ENCODE data around the gene NLK. TPM values are rescaled to one million over a fixed set of nuclear protein-coding genes. Genes with fewer than 3 reads are reported as not detected.
"Not testable (repeated sequence)": the region's sequence is repeated elsewhere in the genome, so short reads cannot be mapped to it uniquely, and the experiment has no call there.

Gene NLK
- total RNA-seq, 4 donors from 2014 or later: 24.7 to 37.5 (median 32.4) TPM

DNA sequence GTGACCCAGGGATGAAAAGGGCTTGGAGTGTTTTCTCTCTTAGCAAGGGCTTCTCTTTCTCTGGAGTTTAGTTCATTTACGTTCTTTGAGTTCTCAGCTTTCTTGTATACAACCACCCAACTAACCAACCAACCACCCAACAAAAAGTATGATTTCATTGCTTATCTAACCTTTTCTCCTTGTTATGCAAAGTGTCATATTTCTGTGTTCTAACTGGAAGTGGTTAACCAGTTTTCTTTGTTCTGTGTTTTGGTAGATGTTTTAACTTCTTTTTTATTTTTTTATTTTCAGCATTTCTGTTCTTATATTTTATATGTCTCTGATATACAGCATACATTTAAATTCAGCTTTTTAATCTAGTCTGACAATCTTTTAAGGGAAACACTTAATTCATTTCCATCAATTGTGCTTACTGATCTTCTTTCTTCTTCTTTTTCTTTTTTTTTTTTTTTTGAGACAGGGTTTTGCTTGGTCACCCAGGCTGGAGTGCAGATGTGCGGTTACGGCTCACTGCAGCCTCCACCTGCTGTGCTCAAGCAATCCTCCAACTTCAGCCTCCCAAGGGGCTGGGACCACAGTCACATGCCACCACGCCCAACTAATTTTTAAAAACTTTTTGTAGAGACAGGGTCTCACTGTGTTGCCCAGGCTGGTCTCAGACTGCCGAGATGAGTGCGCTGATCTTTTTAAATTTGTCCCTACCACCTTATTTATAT, 29.6 kb downstream of the NLK start:
- H3K36me3 ChIP-seq: peaks cover 0 to 30% (median 0%) of the 10 kb centered on the region in 3 donors
- H3K4me3 ChIP-seq: no peak overlapping the region
- no peaks in the 10 kb centered on the region for H3K4me1 ChIP-seq
- 93 to 95% methylated on average over 6 of the region's 6 CpGs for WGBS, 2 donors
- DNase-seq (ENCODE audit: low spot score in 2 of 2): no peak
- TF ChIP-seq EP300 (IDR thresholded peaks at IDR 0.05) (no peak), POLR2A (IDR thresholded peaks at IDR 0.05) (no peak)
- TF ChIP-seq, protein P1, sequence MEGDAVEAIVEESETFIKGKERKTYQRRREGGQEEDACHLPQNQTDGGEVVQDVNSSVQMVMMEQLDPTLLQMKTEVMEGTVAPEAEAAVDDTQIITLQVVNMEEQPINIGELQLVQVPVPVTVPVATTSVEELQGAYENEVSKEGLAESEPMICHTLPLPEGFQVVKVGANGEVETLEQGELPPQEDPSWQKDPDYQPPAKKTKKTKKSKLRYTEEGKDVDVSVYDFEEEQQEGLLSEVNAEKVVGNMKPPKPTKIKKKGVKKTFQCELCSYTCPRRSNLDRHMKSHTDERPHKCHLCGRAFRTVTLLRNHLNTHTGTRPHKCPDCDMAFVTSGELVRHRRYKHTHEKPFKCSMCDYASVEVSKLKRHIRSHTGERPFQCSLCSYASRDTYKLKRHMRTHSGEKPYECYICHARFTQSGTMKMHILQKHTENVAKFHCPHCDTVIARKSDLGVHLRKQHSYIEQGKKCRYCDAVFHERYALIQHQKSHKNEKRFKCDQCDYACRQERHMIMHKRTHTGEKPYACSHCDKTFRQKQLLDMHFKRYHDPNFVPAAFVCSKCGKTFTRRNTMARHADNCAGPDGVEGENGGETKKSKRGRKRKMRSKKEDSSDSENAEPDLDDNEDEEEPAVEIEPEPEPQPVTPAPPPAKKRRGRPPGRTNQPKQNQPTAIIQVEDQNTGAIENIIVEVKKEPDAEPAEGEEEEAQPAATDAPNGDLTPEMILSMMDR (IDR thresholded peaks at IDR 0.05): no peak
- no peak overlapping the region for H3K27ac ChIP-seq
- H3K9me3 ChIP-seq: peaks cover 0 to 21% (median 0%) of the 10 kb centered on the region in 4 donors
- H3K27me3 ChIP-seq: no peaks in the 10 kb centered on the region

DNA sequence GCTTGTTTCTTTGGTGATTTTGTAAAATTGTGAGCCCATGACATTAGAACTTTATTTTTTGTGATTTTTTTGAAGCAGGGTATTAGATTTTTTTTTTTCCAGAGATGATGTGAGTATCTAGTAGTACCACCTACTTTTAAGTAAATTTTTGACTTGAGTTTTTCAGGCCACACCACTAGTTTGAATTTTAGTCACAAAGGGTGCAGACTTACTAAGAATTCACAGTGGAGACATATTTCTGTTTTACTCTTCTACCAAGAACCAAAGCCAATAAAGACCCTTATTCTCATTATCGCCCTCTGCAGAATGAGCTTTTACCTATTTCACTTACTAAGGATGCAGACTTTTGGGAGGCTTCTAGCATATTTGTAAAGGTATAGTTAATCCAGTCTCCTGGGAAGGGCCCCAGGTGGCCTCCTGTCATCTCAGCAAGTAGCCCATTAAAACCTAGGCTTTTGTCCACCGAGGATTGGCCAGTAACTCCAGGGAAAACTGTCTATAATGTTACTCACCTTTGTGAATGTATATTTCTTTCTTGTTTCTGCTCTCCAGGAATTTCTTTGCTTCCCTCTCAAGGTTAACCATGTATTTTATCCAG, 30.6 kb downstream of the NLK start:
- no peak for DNase-seq (ENCODE audit: low spot score in 2 of 2)
- 80 to 87% methylated on average over 2 of the region's 2 CpGs for WGBS, 2 donors
- Histone ChIP-seq H3K27me3 (no peaks in the 10 kb centered on the region), H3K27ac (no peak overlapping the region), H3K4me1 (no peaks in the 10 kb centered on the region), H3K36me3 (peaks cover 0 to 30% (median 0%) of the 10 kb centered on the region in 3 donors), H3K4me3 (no peak overlapping the region), H3K9me3 (peaks cover 0 to 21% (median 0%) of the 10 kb centered on the region in 4 donors)
- TF ChIP-seq, protein P1 (IDR thresholded peaks at IDR 0.05): no peak

DNA sequence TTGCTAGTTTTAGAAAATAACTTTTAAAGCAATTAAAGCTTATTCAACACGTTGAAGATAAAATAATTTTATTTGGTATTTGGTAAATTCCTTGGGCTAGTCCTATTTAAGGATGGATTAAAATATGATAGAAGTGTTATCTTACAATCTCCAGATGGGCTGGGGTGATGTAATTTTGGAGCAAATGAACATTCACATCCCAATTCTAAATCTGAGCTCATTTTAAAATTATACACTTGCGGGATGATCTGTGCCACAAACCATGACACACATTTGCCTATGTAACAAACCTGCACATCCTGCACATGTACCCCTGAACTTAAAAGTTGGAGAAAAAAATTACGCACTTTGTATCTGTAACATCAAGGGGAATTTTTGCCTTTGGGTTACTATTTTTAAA, 31.5 kb downstream of the NLK start:
- Histone ChIP-seq H3K4me3 (no peak overlapping the region), H3K27me3 (no peaks in the 10 kb centered on the region), H3K36me3 (peaks cover 0 to 24% (median 0%) of the 10 kb centered on the region in 3 donors), H3K27ac (no peak overlapping the region), H3K4me1 (no peaks in the 10 kb centered on the region), H3K9me3 (peaks cover 0 to 21% (median 0%) of the 10 kb centered on the region in 4 donors)
- WGBS, 2 donors: 93% methylated on average over 3 of the region's 3 CpGs
- TF ChIP-seq EP300 (IDR thresholded peaks at IDR 0.05): no peak
- TF ChIP-seq POLR2A (IDR thresholded peaks at IDR 0.05): no peak
- TF ChIP-seq, protein P1 (IDR thresholded peaks at IDR 0.05): no peak
- no peak for DNase-seq (ENCODE audit: low spot score in 2 of 2)

DNA sequence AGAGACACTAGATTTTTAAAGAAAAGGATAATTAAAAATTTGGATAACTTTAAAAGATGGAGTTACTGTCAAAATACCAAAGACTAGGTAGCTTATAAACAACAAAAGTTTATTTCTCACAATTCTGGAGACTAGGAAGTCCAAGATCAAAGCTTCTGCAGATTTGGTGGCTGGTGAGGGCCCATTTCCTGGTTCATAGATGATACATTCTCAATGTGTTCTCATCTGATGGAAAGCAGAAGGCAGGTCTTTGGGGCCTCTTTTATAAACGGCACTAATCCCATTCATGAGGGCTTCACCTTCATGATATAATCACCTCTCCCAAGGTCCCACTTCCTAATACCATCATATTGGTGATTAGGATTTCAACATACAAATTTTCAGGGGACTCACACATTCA, 33.7 kb downstream of the NLK start:
- WGBS, 2 donors: 70 to 82% methylated on average over 1 of the region's 1 CpG
- H3K27ac ChIP-seq: no peak overlapping the region
- peaks cover 0 to 10% (median 0%) of the 10 kb centered on the region in 4 donors for H3K9me3 ChIP-seq
- no peak for DNase-seq (ENCODE audit: low spot score in 2 of 2)
- H3K27me3 ChIP-seq: no peaks in the 10 kb centered on the region
- TF ChIP-seq POLR2A (IDR thresholded peaks at IDR 0.05): no peak
- no peak for TF ChIP-seq EP300 (IDR thresholded peaks at IDR 0.05)
- TF ChIP-seq, protein P1 (IDR thresholded peaks at IDR 0.05): no peak
- peaks cover 0 to 9% (median 0%) of the 10 kb centered on the region in 3 donors for H3K36me3 ChIP-seq
- no peak overlapping the region for H3K4me3 ChIP-seq
- no peaks in the 10 kb centered on the region for H3K4me1 ChIP-seq

DNA sequence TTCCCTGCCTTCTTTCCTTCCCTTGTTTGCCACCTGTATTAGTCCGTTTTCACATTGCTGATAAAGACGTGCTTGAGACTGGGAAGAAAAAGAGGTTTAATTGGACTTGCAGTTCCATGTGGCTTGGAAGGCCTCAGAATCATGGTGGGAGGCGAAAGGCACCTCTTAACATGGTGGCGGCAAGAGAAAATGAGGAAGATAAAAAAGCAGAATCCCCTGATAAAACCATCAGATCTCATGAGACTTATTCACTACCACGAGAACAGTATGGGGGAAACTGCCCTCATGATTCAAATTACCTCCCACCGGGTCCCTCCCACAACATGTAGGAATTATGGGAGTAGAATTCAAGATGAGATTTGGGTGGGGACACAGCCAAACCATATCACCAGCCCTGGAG, 34.7 kb downstream of the NLK start:
- not testable (repeated sequence) for H3K36me3 ChIP-seq; H3K27ac ChIP-seq; H3K9me3 ChIP-seq; H3K4me1 ChIP-seq; H3K4me3 ChIP-seq; DNase-seq (ENCODE audit: low spot score in 2 of 2); H3K27me3 ChIP-seq
- WGBS, 2 donors: 90 to 95% methylated on average over 6 of the region's 6 CpGs

Data from tibial nerve (tissue), 4 donors.